Upper lobe of left lung (tissue), 6 donors: ENCODE measurements around the gene DLX6. TPM values are rescaled to one million over a fixed set of nuclear protein-coding genes. Genes with fewer than 3 reads are reported as not detected.
A peak's percentile ranks its signal among the peaks of the same experiment; 100 is the strongest.

ENCODE experiments used
- ATAC-seq, 2 donors: fragments of 200-7000 bp; cut with Tn5 transposase; one replicate each; pipeline ENCODE4 v1.9.1; 2022; ENCODE audit warnings: mild to moderate bottlenecking in 2 of 2, moderate library complexity in 2 of 2; ENCODE audit not compliant: low FRiP score in 2 of 2
- DNase-seq, 2 donors: peaks; one replicate each; pipeline ENCODE4 v3.0.0-alpha.2; 2019 to 2020
- H3K27ac ChIP-seq, 4 donors: fragments of 200-600 bp; sonication (generic); one replicate each; pipeline ENCODE4 v1.5.1; 2016 to 2019
- H3K27me3 ChIP-seq, 4 donors: fragments of 200-600 bp; sonication (generic); one replicate each; pipeline ENCODE4 v1.5.1; 2017 to 2019
- H3K36me3 ChIP-seq, 4 donors: fragments of 200-600 bp; sonication (generic); one replicate each; pipeline ENCODE4 v1.5.1; 2016 to 2019
- H3K4me1 ChIP-seq, 4 donors: fragments of 200-600 bp; sonication (generic); one replicate each; pipeline ENCODE4 v1.5.1; 2018 to 2019
- H3K4me3 ChIP-seq, 4 donors: fragments of 200-600 bp; sonication (generic); one replicate each; pipeline ENCODE4 v1.5.1; 2017 to 2019; ENCODE audit warnings: mild to moderate bottlenecking in 2 of 4, moderate library complexity in 1 of 4
- H3K9me3 ChIP-seq, 4 donors: fragments of 200-600 bp; sonication (generic); one replicate each; pipeline ENCODE4 v1.5.1; 2018 to 2019
- EP300 ChIP-seq, 4 donors: sonication (generic); formaldehyde crosslinking; IDR thresholded peaks; one replicate each; pipeline ENCODE4 v1.5.1; 2017; ENCODE audit warnings: antibody characterized with exemption in 4 of 4, control low read depth in 2 of 4
- POLR2A ChIP-seq, 4 donors: fragments of 450-650 bp; IDR thresholded peaks; one replicate each; pipeline ENCODE4 v1.5.1; 2016 to 2017; ENCODE audit warnings: antibody characterized with exemption in 4 of 4, mild to moderate bottlenecking in 2 of 4
- POLR2AphosphoS5 ChIP-seq, 2 donors: sonication (generic); formaldehyde crosslinking; IDR thresholded peaks; one replicate each; pipeline ENCODE4 v1.5.1; 2017; ENCODE audit warnings: antibody characterized with exemption in 2 of 2
- WGBS, 2 donors: methylation state at CpG; one replicate each; pipeline ENCODE4 v1.1.5; 2017 to 2018; 5-methylcytosine and 5-hydroxymethylcytosine counted together
- total RNA-seq, 6 donors: library from RNA; depleted of rRNA in 4 of 6; stranded (reverse); fragments of >200 nt in 4 of 6; gene quantifications; one replicate each; pipeline versions ENCODE4 v1.1.0 to v1.2.1, GENCODE V29; 2016 to 2021
- TF ChIP-seq, protein P1 (sequence below), 6 experiments: fragments of 450-650 bp in 4 of 6; fragments of 200-600 bp in 2 of 6; sonication (generic) in 2 of 6; IDR thresholded peaks; one replicate each; pipeline ENCODE4 v1.5.1; 2016 to 2019; ENCODE audit warnings: antibody characterized with exemption in 6 of 6
- donor health status: DM: no; HTN: no; CAD: no; lungs with moderate emphysema.
- donor health status: DM: no; HTN: yes; CAD: no; lungs with severe emphysema.

Gene DLX6
- total RNA-seq, 6 donors from 2014 or later, result not detected

DNA sequence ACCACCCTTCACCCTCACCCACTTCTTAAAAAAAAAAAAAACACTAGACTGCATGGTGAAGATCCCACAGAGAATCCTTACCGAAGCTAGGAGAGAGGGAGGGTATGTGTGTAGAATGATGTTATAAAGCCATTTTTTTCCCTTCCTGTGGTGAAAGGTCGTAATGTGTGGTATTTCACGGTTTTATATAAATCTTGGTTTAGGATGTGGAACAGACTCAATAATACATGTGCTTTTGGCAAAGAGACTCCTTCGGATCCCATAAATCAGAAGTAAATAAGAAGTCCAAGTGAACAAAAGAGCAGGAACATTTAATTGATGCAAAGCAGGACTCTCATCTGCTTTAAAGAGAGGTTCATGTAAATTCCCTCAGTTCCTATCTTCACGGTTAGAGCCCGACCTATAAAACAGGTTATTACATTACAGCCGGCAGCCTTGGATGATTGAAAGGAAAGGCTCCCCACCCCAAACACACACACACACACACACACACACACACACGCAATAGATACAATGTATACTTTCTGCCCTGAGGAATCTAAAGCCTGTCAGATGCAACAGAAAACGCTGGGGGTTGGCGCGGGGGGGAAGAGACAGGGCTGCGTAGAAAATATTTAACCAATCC, 10.5 kb downstream of the DLX6 start:
- Histone ChIP-seq H3K4me3 (no peak overlapping the region), H3K36me3 (no peaks in the 10 kb centered on the region), H3K9me3 (no peaks in the 10 kb centered on the region), H3K27ac (no peak overlapping the region), H3K27me3 (peaks cover 0 to 71% (median 28%) of the 10 kb centered on the region in 4 donors), H3K4me1 (peaks cover 0 to 14% (median 6%) of the 10 kb centered on the region in 4 donors)
- ATAC-seq (no peak), DNase-seq (no peak)
- WGBS, 2 donors, result 13 to 19% methylated on average over 11 to 12 of the region's 12 CpGs
- TF ChIP-seq POLR2AphosphoS5 (IDR thresholded peaks at IDR 0.05) (no peak), POLR2A (IDR thresholded peaks at IDR 0.05) (no peak), EP300 (IDR thresholded peaks at IDR 0.05) (no peak)
- TF ChIP-seq, protein P1, sequence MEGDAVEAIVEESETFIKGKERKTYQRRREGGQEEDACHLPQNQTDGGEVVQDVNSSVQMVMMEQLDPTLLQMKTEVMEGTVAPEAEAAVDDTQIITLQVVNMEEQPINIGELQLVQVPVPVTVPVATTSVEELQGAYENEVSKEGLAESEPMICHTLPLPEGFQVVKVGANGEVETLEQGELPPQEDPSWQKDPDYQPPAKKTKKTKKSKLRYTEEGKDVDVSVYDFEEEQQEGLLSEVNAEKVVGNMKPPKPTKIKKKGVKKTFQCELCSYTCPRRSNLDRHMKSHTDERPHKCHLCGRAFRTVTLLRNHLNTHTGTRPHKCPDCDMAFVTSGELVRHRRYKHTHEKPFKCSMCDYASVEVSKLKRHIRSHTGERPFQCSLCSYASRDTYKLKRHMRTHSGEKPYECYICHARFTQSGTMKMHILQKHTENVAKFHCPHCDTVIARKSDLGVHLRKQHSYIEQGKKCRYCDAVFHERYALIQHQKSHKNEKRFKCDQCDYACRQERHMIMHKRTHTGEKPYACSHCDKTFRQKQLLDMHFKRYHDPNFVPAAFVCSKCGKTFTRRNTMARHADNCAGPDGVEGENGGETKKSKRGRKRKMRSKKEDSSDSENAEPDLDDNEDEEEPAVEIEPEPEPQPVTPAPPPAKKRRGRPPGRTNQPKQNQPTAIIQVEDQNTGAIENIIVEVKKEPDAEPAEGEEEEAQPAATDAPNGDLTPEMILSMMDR (IDR thresholded peaks at IDR 0.05), result no peak

DNA sequence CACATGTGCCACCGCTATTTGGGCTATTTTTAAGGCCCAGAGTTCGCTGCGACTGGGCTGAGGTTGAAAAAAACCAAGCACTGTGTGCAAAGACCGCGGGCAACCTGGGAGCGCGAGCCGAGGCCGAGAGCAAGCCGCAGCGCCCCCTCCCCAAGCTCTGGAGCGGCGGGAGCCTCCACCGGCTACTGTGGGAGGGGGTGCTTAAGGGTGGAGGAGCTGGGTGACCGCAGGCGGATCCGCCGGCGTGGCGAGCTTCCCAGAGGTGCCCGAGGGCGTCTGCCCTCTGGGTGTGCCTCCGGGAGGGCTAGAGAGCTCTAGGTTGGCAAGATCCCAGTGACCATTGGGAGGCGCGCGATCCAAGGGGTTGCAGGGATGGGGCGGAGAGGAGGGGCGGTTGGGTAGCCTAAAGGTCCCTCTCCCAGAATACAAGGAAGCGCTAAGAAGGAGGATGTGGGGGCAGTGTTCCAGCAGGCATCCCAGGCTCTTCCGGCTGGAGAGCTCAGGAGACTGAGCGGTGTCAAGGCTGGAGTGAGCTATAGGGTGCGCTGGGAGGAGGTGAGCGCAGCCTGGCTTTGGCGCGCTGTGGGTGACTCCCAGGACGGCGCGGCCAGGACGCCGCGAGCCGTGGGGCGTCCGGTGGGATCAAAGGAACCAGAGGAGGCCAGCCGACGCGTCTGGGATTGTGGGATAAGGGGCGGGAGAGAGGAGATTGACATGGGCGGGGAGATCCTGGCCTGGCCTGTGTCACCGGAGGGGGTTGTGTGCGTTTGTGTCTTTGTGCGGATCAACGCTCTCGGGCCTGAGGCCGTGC, 11.2 kb downstream of the DLX6 start:
- peaks cover 0 to 72% (median 33%) of the 10 kb centered on the region in 4 donors for H3K27me3 ChIP-seq
- ATAC-seq, result peak; percentile 16 to 23
- TF ChIP-seq POLR2AphosphoS5 (IDR thresholded peaks at IDR 0.05), result no peak
- TF ChIP-seq, protein P1 (IDR thresholded peaks at IDR 0.05), result no peak
- no peak for TF ChIP-seq EP300 (IDR thresholded peaks at IDR 0.05)
- TF ChIP-seq POLR2A (IDR thresholded peaks at IDR 0.05), result no peak

DNA sequence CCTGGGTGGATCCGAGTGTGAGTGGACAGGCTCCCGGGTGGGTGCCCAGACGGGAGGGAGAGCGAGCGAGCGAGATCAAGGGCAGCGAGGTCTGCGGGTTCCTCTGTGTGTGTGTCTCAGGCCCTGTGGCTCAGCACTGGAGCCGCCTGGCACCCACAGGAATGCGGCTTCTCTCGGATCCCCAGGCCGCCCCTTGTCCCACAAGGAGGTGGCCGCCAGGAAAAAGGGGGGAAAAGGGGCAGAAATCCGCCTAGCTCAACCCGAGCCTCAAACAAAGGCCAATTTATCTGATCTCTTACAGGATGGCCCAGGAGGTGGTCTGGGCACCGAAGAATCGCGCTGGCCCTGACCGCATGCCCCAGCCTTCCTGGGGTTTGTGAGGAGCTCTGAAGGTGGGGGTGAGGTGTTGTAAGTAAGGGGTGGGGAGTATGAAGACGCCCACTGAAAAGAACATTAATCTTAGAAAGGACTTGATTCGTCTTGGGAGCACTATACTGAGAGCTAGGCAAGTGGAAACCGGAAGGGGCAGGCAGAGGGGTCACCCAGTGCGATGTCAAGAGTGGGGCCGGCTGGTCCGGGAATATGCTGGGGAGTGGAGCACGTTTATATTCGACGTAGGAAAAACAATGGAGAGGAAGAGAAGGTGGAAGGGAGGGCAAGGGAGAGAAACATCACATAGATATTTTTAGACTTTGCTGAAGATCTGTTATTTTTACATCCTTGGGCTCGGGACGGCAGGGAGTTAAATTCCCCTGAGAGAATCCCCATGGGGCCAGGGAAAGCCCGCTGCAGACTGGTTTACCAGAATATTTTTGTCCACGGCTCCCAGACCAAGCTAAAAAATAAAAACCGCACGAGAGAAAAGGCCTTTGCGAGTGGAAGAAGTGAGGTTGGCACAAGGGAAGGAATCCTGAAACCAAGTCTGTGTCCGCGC, 12.1 kb downstream of the DLX6 start:
- WGBS, 2 donors, result 13% methylated on average over 23 to 37 of the region's 37 CpGs
- H3K27ac ChIP-seq, result no peak overlapping the region
- TF ChIP-seq EP300 (IDR thresholded peaks at IDR 0.05) (no peak), POLR2A (IDR thresholded peaks at IDR 0.05) (no peak), POLR2AphosphoS5 (IDR thresholded peaks at IDR 0.05) (no peak)
- TF ChIP-seq, protein P1 (IDR thresholded peaks at IDR 0.05), result no peak
- no peaks in the 10 kb centered on the region for H3K9me3 ChIP-seq
- ATAC-seq (peak in 1 of 2 donors; percentile 11), DNase-seq (peak in 1 of 2 donors; percentile 55)
- H3K36me3 ChIP-seq, result no peaks in the 10 kb centered on the region
- peaks cover 0 to 75% (median 30%) of the 10 kb centered on the region in 4 donors for H3K27me3 ChIP-seq
- H3K4me1 ChIP-seq, result peaks cover 0 to 24% (median 13%) of the 10 kb centered on the region in 4 donors
- no peak overlapping the region for H3K4me3 ChIP-seq

More for the DNA sequence above, 11.2 kb downstream of the DLX6 start:
- no peak overlapping the region for H3K27ac ChIP-seq
- DNase-seq, result peak in 1 of 2 donors; percentile 64
- H3K9me3 ChIP-seq, result no peaks in the 10 kb centered on the region
- H3K4me3 ChIP-seq, result no peak overlapping the region
- 7 to 8% methylated on average over 41 to 50 of the region's 55 CpGs for WGBS, 2 donors
- peaks cover 0 to 21% (median 11%) of the 10 kb centered on the region in 4 donors for H3K4me1 ChIP-seq
- H3K36me3 ChIP-seq, result no peaks in the 10 kb centered on the region

DNA sequence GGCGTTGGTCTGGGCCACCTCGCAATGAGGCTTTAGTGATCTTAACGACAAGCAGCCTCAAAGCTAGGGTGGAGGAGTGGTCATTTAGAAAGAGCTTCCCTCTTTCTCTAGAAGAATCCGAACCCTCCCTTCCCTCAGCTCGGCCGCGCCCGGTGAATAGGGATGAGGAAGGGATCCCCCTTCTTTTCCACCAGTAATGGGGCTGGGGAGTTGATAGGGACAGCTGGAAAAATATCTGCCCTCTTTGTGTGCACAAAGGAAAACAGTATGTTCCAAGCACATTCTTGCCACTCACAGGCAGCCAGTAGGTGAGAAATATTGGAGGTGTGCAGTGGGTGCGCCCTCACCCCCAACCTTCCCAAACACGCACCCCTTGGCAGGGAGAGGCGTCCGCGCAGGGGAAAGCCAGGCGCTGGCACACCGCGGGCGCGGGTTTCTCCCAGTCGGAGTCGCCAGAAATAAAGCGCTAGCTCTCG, 12.8 kb downstream of the DLX6 start:
- Histone ChIP-seq H3K9me3 (no peaks in the 10 kb centered on the region), H3K36me3 (no peaks in the 10 kb centered on the region), H3K4me1 (peaks cover 0 to 24% (median 16%) of the 10 kb centered on the region in 4 donors), H3K27ac (no peak overlapping the region), H3K4me3 (no peak overlapping the region), H3K27me3 (peaks cover 0 to 72% (median 29%) of the 10 kb centered on the region in 4 donors)
- 8 to 17% methylated on average over 12 to 22 of the region's 22 CpGs for WGBS, 2 donors
- ATAC-seq (no peak), DNase-seq (peak in 1 of 2 donors; percentile 47)
- TF ChIP-seq POLR2AphosphoS5 (IDR thresholded peaks at IDR 0.05) (no peak), EP300 (IDR thresholded peaks at IDR 0.05) (no peak), POLR2A (IDR thresholded peaks at IDR 0.05) (no peak)
- TF ChIP-seq, protein P1 (IDR thresholded peaks at IDR 0.05), result no peak
